Neural progenitor cell (in vitro differentiated cells): Measurements from ENCODE around the gene STK4. TPM values are rescaled to one million over a fixed set of nuclear protein-coding genes. Genes with fewer than 3 reads are reported as not detected.

ENCODE experiments used
- DNase-seq: peaks from one replicate; pipeline ENCODE4 v3.0.0-alpha.2; 2016; ENCODE audit warnings: low spot score
- H2AFZ ChIP-seq: fragments of 200-600 bp; sonication (generic); replicated peaks from 2 replicates; pipeline ENCODE4 v1.6.1; 2016; ENCODE audit warnings: antibody characterized with exemption
- H3F3A ChIP-seq: fragments of 200-600 bp; sonication (generic); 2 replicates; pipeline ENCODE4 v1.6.1; 2016; ENCODE audit warnings: antibody characterized with exemption, low read depth
- H3K27ac ChIP-seq: fragments of 200-600 bp; sonication (generic); 2 replicates; pipeline ENCODE4 v1.5.1; 2016; ENCODE audit warnings: mild to moderate bottlenecking
- H3K27me3 ChIP-seq: fragments of 200-600 bp; sonication (generic); 2 replicates; pipeline ENCODE4 v1.6.1; 2016; ENCODE audit warnings: mild to moderate bottlenecking, moderate library complexity
- H3K36me3 ChIP-seq: fragments of 200-600 bp; sonication (generic); 2 replicates; pipeline ENCODE4 v1.5.1; 2016
- H3K4me1 ChIP-seq: fragments of 200-600 bp; sonication (generic); 2 replicates; pipeline ENCODE4 v1.6.1; 2016; ENCODE audit warnings: mixed run types
- H3K4me2 ChIP-seq: fragments of 200-600 bp; sonication (generic); 2 replicates; pipeline ENCODE4 v1.6.1; 2016
- H3K4me3 ChIP-seq: fragments of 200-600 bp; sonication (generic); 2 replicates; pipeline ENCODE4 v1.5.1; 2016
- H3K79me2 ChIP-seq: fragments of 200-600 bp; sonication (generic); 2 replicates; pipeline ENCODE4 v1.6.1; 2016; ENCODE audit warnings: low read depth
- H3K9ac ChIP-seq: fragments of 200-600 bp; sonication (generic); 2 replicates; pipeline ENCODE4 v1.6.1; 2016
- H3K9me3 ChIP-seq: fragments of 200-600 bp; sonication (generic); 2 replicates; pipeline ENCODE4 v1.5.1; 2016; ENCODE audit warnings: low read depth
- H4K20me1 ChIP-seq: fragments of 200-600 bp; sonication (generic); 2 replicates; pipeline ENCODE4 v1.6.1; 2016; ENCODE audit warnings: low read depth
- H3K27ac Mint-ChIP-seq: 3 replicates; pipeline ENCODE4 v1.8.0; 2021; ENCODE audit warnings: mixed read lengths
- H3K27me3 Mint-ChIP-seq: 2 replicates; pipeline ENCODE4 v1.8.0; 2022; ENCODE audit warnings: low read depth, mild to moderate bottlenecking, inconsistent platforms, moderate library complexity, mixed read lengths; ENCODE audit not compliant: insufficient read depth
- H3K36me3 Mint-ChIP-seq: 3 replicates; pipeline ENCODE4 v1.8.0; 2021; ENCODE audit warnings: mixed read lengths
- H3K4me1 Mint-ChIP-seq: 3 replicates; pipeline ENCODE4 v1.8.0; 2021; ENCODE audit warnings: mixed read lengths
- H3K4me3 Mint-ChIP-seq: 3 replicates; pipeline ENCODE4 v1.8.0; 2021; ENCODE audit warnings: mild to moderate bottlenecking, moderate library complexity, mixed read lengths
- H3K9me3 Mint-ChIP-seq: 3 replicates; pipeline ENCODE4 v1.8.0; 2020; ENCODE audit warnings: mixed read lengths
- EZH2 ChIP-seq: fragments of 200-600 bp; sonication (generic); IDR thresholded peaks from 2 replicates; pipeline ENCODE4 v1.6.1; 2017; ENCODE audit warnings: antibody characterized with exemption, mild to moderate bottlenecking, moderate library complexity
- EZH2phosphoT487 ChIP-seq: fragments of 200-600 bp; sonication (generic); IDR thresholded peaks from 2 replicates; pipeline ENCODE4 v1.6.1; 2017; ENCODE audit warnings: antibody characterized with exemption
- total RNA-seq: library from RNA; depleted of rRNA; stranded (reverse); fragments of >200 nt; gene quantifications from 2 replicates; pipeline ENCODE4 v1.2.3, GENCODE V29; 2015; ENCODE audit warnings: low replicate concordance
- TF ChIP-seq, protein P1 (sequence below): fragments of 200-600 bp; sonication (generic); IDR thresholded peaks from 2 replicates; pipeline ENCODE4 v1.5.1; 2017; ENCODE audit warnings: antibody characterized with exemption, mild to moderate bottlenecking

The STK4 gene
- total RNA-seq, 1 donor from 2014 or later = 46.1 TPM

DNA sequence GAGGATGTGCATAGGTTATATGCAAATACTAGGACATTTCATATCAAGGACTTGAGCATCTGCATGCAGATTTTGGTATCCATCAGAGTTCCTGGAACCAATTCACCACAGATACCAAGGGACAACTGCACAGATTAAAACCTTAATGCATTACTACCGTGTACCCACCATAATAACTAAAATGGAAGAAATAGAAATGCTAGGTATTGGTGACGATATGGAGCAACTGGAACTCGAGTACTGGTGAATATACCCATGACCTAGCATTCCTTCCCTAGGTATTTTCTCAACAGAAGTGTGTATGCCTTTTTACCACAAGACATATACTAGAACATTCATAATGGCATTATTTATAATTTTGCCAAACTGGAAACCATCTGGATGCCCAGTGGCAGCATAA, 116.2 kb downstream of the STK4 start:
- TF ChIP-seq, protein P1, sequence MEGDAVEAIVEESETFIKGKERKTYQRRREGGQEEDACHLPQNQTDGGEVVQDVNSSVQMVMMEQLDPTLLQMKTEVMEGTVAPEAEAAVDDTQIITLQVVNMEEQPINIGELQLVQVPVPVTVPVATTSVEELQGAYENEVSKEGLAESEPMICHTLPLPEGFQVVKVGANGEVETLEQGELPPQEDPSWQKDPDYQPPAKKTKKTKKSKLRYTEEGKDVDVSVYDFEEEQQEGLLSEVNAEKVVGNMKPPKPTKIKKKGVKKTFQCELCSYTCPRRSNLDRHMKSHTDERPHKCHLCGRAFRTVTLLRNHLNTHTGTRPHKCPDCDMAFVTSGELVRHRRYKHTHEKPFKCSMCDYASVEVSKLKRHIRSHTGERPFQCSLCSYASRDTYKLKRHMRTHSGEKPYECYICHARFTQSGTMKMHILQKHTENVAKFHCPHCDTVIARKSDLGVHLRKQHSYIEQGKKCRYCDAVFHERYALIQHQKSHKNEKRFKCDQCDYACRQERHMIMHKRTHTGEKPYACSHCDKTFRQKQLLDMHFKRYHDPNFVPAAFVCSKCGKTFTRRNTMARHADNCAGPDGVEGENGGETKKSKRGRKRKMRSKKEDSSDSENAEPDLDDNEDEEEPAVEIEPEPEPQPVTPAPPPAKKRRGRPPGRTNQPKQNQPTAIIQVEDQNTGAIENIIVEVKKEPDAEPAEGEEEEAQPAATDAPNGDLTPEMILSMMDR = no peak
- TF ChIP-seq EZH2 (no peak), EZH2phosphoT487 (no peak)
- peaks cover 28% of the 10 kb centered on the region for H3K36me3 Mint-ChIP-seq
- DNase-seq = no peak
- H3K9me3 Mint-ChIP-seq = peaks cover 10% of the 10 kb centered on the region
- Histone ChIP-seq H3K79me2 (no peaks in the 10 kb centered on the region), H3K4me2 (no peak overlapping the region), H3K4me3 (no peak overlapping the region), H3K4me1 (no peaks in the 10 kb centered on the region), H3K9me3 (no peaks in the 10 kb centered on the region), H3F3A (no peaks in the 10 kb centered on the region), H3K27ac (no peak overlapping the region), H4K20me1 (no peaks in the 10 kb centered on the region), H3K9ac (no peak overlapping the region), H3K36me3 (no peaks in the 10 kb centered on the region), H3K27me3 (no peaks in the 10 kb centered on the region), H2AFZ (no peak overlapping the region)
- H3K27me3 Mint-ChIP-seq = peaks cover 6% of the 10 kb centered on the region
- H3K27ac Mint-ChIP-seq = no peak overlapping the region
- no peak overlapping the region for H3K4me3 Mint-ChIP-seq
- H3K4me1 Mint-ChIP-seq = no peaks in the 10 kb centered on the region

DNA sequence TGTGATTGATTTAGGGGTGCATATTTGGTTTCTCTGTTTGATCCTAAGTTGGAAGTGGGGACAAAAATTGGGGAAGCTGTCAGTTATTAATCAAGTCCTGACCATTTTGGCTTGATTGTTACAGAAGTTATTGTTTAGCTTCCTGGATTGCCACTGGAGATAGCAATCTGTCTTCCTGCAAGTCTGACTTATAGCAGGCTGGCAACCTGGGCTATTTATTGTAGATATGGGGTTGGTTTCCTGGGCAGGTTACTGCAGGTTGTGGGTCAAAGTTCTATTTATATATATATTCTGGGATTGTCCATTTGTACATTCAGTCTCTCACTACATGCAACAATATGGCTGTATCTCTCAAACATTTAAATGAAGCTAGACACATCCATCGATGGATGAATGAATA, 116.8 kb downstream of the STK4 start:
- Histone ChIP-seq H3K4me3 (no peak overlapping the region), H4K20me1 (no peaks in the 10 kb centered on the region), H3K27ac (no peak overlapping the region), H3K4me2 (no peak overlapping the region), H3K27me3 (no peaks in the 10 kb centered on the region), H2AFZ (no peak overlapping the region), H3K4me1 (no peaks in the 10 kb centered on the region), H3F3A (no peaks in the 10 kb centered on the region), H3K9me3 (no peaks in the 10 kb centered on the region), H3K36me3 (no peaks in the 10 kb centered on the region), H3K9ac (no peak overlapping the region), H3K79me2 (no peaks in the 10 kb centered on the region)
- H3K9me3 Mint-ChIP-seq = peaks cover 10% of the 10 kb centered on the region
- H3K4me3 Mint-ChIP-seq = no peak overlapping the region
- H3K27ac Mint-ChIP-seq = no peak overlapping the region
- TF ChIP-seq, protein P1 = no peak
- TF ChIP-seq EZH2phosphoT487 (no peak), EZH2 (no peak)
- no peaks in the 10 kb centered on the region for H3K4me1 Mint-ChIP-seq
- H3K36me3 Mint-ChIP-seq = peaks cover 28% of the 10 kb centered on the region
- H3K27me3 Mint-ChIP-seq = peaks cover 6% of the 10 kb centered on the region
- no peak for DNase-seq

DNA sequence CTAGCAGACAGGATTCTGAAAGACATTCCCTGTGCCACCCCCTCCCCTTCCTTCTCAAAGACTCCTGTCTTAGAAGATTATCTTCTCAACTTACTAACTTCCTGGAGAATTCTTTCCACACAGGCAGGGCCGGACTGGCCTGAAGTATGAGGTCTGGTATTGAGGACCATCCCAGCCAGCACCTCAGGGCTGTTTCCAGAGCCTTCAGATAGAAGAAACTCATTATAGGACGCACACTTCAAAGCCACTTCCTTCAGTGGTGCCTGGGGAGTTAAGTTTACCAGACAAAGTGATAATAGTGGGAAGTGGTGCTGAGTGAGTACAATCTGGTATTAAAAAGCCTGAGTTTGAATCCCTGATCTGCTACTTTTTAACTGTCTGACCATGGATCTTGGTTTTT, 119.0 kb downstream of the STK4 start:
- Histone ChIP-seq H3K4me2 (no peak overlapping the region), H3F3A (no peaks in the 10 kb centered on the region), H3K9me3 (no peaks in the 10 kb centered on the region), H3K36me3 (no peaks in the 10 kb centered on the region), H3K4me1 (no peaks in the 10 kb centered on the region), H3K27me3 (no peaks in the 10 kb centered on the region), H3K4me3 (no peak overlapping the region), H3K9ac (no peak overlapping the region), H4K20me1 (no peaks in the 10 kb centered on the region), H2AFZ (no peak overlapping the region), H3K79me2 (no peaks in the 10 kb centered on the region), H3K27ac (no peak overlapping the region)
- no peak overlapping the region for H3K27ac Mint-ChIP-seq
- no peak overlapping the region for H3K4me3 Mint-ChIP-seq
- peaks cover 10% of the 10 kb centered on the region for H3K9me3 Mint-ChIP-seq
- no peaks in the 10 kb centered on the region for H3K4me1 Mint-ChIP-seq
- H3K36me3 Mint-ChIP-seq = peaks cover 24% of the 10 kb centered on the region
- no peak for DNase-seq
- TF ChIP-seq EZH2phosphoT487 = no peak
- TF ChIP-seq EZH2 = no peak
- TF ChIP-seq, protein P1 = no peak
- H3K27me3 Mint-ChIP-seq = peaks cover 6% of the 10 kb centered on the region
